OCI-LY7 (cell line): ENCODE results near the gene MYOF.

Experiments used
- EZH2phosphoT487 ChIP-seq: fragments of 200-600 bp; sonication (generic); IDR thresholded peaks from 2 replicates; pipeline ENCODE4 v1.6.1; 2018; ENCODE audit warnings: low read depth, borderline replicate concordance, mild to moderate bottlenecking, mixed run types, antibody characterized with exemption, low read length, moderate library complexity, mixed read lengths
- TF ChIP-seq, protein P1 (sequence below): fragments of 200-600 bp; sonication (generic); conservative IDR thresholded peaks from 2 replicates; pipeline ENCODE4 v1.5.1; 2014; ENCODE audit warnings: mild to moderate bottlenecking, antibody characterized with exemption, low read length, moderate library complexity, mixed read lengths

- TF ChIP-seq, protein P1, sequence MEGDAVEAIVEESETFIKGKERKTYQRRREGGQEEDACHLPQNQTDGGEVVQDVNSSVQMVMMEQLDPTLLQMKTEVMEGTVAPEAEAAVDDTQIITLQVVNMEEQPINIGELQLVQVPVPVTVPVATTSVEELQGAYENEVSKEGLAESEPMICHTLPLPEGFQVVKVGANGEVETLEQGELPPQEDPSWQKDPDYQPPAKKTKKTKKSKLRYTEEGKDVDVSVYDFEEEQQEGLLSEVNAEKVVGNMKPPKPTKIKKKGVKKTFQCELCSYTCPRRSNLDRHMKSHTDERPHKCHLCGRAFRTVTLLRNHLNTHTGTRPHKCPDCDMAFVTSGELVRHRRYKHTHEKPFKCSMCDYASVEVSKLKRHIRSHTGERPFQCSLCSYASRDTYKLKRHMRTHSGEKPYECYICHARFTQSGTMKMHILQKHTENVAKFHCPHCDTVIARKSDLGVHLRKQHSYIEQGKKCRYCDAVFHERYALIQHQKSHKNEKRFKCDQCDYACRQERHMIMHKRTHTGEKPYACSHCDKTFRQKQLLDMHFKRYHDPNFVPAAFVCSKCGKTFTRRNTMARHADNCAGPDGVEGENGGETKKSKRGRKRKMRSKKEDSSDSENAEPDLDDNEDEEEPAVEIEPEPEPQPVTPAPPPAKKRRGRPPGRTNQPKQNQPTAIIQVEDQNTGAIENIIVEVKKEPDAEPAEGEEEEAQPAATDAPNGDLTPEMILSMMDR, result no peak
- no peak for TF ChIP-seq EZH2phosphoT487
These were observed 64.9 kb downstream of the MYOF start for GRCh38 chr10:93417266-93417665.
